AML-193 (cell line): ENCODE measurements around the gene GSTM5.
"Not testable (repeated sequence)": the region's sequence is repeated elsewhere in the genome, so short reads cannot be mapped to it uniquely, and the experiment has no call there.

Source experiments
- DNase-seq, 2 experiments: peaks; one replicate each; lab custom pipeline; 2025; lab: John Stamatoyannopoulos, UW

GSTM5 gene

DNA sequence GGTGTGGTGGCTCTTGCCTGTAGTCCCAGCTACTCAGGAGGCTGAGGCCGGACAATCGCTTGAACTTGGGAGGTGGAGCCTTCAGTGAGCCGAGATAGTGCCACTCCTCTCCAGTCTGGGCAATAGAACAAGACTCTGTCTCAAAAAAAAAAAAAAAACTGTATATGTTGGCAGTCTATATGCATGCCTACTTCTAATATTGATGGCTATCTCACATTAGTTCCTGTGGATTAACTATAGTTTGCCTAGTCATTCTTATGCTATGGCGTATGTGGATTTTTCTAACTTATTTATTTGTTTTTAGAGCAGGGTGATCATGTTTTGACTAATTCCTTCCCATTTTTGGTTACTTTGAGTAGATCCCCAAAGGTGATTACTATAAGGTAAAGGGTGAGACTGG lies 15.0 kb upstream of the GSTM5 start:
- DNase-seq: no peak

DNA sequence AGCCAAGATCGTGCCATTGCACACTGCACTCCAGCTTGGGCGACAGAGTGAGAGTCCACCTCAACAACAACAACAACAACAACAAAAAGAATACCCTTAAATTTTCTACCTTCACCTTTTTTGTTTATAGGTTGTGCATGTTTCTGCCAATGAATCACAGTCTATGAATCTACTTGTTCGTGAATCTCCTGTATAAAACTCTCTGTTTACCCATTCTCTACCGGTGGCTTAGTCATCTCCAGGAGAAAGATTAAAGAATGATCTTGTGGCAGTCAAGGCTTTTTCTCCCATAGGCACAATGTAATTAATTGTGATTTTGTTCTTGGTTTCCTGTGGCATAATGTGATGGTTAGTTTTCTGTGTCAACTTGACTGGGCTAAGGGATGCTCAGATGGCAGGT lies 14.2 kb upstream of the GSTM5 start:
- DNase-seq: not testable (repeated sequence)

DNA sequence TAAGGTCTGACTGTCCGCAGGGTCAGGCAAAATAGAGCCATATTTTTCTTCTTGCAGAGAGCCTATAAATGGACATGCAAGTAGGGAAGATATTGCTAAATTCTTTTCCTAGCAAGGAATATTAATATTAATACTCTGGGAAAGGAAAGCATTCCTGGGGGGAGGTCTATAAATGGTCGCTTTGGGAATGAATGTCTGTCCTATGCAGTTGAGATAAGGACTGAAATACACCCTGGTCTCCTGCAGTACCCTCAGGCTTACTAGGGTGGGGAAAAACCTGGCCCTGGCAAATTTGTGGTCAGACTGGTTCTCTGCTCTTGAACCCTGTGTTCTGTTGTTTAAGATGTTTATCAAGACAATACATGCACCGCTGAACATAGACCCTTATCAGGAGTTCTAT lies 9.1 kb upstream of the GSTM5 start:
- DNase-seq: not testable (repeated sequence)

DNA sequence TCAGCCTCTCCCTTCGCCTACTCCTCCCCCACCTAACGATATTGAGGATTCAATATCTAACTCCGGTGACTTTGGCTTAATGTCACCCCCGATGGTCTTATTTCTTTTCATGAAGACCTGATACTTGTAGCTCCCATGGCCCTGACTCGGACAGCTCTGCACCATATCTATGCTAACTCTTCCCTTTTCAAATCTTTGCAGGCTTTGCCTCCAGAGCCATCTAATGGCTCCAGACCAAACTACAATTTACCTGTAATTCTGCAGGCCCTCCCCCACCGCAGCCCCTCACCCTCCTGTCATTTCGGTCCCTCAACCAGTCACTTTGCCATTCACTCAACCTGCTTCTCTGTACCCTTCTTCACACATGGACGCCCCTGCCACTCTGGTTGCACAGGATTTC lies 7.9 kb upstream of the GSTM5 start:
- no peak for DNase-seq

DNA sequence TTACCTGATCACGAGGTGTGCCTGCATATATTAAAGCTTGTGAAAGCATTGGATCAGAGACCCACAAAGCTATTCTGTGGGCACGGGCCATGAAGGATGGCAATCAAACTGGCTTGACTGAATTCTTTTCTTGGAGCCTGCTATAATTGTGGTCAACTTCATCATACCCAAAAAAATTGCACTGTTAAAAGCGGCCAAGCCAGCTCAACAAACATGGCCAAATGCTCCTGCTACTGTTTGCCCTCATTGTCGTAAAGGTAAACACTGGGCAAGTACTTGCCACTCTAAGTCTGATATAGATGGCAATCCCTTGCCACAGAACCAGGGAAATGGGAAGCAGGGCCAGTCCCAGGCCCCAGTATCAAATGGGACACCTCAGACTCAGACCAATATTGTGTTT lies 6.6 kb upstream of the GSTM5 start:
- no peak for DNase-seq

DNA sequence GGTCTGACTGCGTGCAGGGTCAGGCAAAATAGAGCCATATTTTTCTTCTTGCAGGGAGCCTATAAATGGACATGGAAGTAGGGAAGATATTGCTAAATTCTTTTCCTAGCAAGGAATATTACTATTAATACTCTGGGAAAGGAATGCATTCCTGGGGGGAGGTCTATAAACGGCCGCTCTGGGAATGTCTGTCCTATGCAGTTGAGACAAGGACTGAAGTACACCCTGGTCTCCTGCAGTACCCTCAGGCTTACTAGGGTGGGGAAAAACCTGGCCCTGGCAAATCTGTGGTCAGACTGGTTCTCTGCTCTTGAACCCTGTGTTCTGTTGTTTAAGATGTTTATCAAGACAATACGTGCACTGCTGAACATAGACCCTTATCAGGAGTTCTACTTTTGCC lies 3.1 kb upstream of the GSTM5 start:
- DNase-seq: not testable (repeated sequence)

DNA sequence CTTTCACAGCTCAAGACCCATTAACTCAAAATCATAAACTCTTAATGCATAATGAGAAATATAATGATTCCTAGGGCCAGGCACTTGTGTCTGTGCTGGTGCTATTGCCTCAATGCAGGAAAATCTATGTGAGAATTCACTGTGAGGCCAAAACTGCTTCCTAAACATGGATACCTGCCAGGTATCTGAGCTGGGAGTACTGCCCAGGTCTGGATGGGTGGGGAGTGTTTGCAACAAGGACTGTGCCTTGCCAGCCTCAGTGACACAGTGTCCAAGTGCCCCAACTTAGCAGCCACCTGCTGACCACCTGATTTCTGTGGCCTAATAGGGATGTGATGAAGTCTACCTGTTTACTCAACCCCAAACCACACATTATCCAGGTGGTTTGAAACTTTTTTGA lies 2.2 kb upstream of the GSTM5 start:
- not testable (repeated sequence) for DNase-seq

DNA sequence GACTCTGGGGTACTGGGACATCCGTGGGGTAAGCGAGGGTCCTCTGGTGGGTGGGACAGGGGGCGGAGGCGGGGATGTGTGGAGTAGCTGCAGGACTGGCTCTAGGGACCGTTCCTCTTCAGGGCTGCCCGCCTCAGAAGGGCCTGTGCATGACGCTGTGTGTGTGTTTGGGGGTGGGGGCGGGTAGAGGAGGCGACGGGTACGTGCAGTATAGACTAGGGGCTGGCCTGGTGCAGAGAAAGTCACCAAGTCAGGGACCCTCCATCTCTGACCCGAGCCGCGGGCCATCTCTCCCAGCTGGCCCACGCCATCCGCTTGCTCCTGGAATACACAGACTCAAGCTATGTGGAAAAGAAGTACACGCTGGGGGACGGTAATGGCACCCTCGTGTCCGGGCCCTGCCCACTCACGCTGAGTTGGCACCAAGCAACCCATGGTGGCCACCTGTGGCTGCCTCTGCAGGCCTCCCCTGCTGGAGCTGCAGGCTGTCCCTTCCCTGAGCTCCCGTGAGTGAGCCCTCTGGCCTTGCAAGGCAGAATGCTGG lies 342 bp downstream of the GSTM5 start:
- DNase-seq: no peak

DNA sequence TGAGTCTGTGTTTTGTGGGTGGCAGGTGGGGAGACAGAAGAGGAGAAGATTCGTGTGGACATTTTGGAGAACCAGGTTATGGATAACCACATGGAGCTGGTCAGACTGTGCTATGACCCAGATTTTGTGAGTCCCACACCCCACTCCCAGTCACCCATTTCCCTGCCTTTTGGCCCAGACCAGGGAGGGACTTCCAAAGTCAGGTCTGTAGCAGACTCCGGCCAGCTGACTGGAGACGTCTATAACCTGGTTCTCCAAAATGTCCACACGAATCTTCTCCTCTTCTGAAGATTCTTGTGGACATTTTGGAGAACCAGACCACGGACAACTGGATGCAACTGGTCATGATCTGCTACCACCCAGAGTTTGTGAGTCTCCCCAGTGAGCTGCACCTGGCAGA lies 1.6 kb downstream of the GSTM5 start:
- DNase-seq: no peak

DNA sequence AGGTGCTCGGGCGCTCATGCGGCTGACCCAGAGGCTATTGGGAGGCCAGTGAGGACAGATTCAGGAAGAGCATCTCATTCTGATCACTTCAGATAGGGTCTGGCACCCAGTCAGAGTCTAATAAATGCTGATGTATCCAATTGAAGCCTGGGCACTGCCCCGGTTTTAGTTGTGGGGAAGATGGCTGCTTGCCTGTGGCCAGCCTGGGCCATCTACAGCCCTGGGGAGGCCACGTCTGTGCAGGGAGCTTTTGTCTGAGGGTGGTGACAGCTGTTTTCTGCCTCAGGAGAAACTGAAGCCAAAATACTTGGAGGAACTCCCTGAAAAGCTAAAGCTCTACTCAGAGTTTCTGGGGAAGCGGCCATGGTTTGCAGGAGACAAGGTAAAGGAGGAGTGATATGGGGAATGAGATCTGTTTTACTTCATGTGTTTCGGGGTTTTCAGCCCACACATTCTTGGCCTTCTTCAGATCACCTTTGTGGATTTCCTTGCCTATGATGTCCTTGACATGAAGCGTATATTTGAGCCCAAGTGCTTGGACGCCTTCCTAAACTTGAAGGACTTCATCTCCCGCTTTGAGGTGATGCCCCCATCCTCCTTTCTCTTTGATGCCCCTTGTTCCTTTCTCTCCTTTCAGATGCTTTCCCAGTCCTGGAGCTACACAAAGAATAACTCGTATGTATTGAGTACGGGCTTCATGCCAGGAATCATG lies 2.8 kb downstream of the GSTM5 start:
- DNase-seq: no peak

DNA sequence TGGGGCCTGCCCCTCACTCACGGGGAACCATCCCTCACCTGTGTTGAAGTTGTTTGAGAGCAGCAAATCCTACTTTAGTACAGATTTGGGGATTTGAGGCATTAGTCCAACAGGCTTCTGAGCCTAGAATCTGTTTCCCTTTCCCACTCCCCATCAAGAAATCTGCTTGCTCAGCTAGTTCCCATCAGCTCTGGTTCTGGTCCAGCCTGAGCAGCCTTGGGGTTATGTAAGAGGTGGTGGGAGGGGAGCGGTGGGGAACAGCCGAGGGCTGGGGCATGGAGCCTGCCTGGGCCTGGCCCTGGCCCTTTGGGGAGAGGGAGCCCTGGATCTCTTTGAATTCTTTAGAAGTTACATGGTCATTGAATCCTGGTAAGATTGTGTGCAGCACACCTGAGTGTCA lies 4.1 kb downstream of the GSTM5 start:
- DNase-seq: no peak

DNA sequence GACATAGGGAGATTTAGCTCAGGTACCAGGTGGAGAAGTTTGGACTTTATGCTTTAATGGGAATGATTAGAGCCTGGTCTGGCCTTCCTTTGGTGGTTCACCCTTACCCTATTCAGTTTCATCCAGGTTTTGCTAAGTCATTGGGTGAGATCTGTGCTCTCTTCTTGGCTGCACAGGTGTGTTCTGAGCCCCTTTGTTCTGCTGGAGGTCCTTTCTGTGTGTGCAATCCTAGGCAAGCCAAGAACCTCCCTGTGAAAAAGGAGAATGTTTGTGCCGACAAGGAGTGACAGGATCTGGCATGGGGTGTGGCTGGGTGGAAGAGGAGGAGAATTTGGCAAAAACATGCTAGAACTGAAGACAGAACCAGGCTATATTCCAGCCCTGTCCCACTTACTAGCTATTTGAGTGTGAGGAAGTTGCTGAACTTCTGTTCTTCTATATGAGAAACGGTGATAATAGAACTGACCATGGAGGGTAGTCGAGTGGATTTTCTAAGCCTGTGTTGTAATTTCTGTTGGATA lies 4.6 kb downstream of the GSTM5 start:
- no peak for DNase-seq

DNA sequence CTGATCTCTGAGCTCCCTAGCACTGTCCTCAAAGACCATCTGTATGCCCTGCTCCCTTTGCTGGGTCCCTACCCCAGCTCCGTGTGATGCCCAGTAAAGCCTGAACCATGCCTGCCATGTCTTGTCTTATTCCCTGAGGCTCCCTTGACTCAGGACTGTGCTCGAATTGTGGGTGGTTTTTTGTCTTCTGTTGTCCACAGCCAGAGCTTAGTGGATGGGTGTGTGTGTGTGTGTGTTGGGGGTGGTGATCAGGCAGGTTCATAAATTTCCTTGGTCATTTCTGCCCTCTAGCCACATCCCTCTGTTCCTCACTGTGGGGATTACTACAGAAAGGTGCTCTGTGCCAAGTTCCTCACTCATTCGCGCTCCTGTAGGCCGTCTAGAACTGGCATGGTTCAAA lies 5.7 kb downstream of the GSTM5 start:
- DNase-seq: no peak

DNA sequence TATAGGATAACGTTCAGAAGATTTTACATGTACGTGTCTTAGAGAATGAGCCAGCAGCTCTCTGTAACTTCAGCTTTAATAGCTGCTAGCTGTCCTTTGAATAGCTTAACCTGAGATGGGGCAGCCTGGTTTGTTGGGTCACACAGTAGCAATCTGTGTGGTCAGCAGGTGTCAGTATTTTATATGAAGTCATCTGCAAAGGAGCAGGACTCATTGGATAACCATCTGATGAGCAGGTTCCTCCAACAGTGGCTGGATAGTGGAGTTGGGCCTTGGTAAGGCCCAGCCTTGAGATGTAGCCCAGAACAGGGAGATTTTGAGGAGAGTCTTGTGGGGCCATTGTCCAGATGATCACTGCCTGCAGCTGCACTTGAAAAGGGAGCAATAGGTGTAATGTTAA lies 6.4 kb downstream of the GSTM5 start:
- no peak for DNase-seq

DNA sequence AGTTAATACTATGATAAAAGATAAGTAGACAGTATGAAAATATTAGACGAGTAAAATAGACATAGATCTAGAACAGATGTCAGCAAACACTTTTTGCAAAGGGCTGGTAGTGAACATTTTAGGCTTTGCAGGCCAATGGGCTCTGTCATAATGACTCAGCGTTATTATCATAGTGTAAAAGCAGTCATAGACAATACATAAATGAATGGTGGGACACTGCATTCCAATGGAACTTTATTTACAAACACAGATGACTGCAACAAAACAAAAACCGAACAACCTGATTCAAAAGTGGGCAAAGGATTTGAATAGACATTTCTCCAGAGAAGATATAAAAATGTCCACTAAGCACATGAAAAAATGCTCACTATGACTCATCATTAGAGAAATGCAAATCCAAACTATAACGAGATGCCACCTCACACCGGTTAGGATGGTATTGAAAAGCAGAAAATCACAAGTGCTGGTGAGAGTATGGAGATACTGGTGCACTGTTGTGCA lies 7.3 kb downstream of the GSTM5 start:
- no peak for DNase-seq

DNA sequence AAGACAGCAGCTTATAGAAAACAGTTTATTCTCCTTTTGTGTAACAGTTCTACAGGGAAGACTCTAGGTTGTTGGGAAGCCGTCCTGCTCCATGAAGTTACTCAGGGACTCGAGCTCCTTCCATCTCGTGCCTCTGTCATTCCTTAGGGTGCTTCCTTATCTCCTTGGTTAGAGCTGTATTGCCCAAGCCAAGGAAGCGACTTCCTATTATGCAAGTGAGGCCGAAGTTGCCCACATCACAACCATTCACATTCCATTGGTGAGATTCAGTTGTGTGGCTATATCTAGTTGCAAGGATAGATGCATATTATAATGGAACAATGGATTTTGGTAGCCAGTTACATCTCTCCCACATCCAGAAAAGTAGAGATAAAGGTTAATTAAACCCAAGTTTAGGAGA lies 9.0 kb downstream of the GSTM5 start:
- no peak for DNase-seq

DNA sequence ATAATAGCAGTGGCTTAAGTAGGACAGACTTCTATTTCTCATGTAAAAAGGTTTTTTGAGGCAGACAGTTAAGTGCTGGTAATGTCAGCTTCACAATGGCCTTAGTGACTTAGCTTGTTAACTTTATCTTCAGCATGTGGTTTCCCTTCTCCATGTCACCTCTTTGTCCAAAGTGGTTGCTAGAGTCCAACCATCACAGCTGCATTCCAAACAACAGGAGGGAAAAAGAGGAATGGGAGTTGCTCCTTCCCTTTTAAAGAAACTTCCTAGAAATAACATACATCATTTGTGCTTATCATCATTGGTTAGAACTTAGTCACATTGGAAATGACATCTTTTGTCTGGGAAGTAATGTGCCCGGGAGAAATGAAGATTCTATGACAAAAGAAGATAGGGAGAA lies 9.9 kb downstream of the GSTM5 start:
- DNase-seq: no peak

DNA sequence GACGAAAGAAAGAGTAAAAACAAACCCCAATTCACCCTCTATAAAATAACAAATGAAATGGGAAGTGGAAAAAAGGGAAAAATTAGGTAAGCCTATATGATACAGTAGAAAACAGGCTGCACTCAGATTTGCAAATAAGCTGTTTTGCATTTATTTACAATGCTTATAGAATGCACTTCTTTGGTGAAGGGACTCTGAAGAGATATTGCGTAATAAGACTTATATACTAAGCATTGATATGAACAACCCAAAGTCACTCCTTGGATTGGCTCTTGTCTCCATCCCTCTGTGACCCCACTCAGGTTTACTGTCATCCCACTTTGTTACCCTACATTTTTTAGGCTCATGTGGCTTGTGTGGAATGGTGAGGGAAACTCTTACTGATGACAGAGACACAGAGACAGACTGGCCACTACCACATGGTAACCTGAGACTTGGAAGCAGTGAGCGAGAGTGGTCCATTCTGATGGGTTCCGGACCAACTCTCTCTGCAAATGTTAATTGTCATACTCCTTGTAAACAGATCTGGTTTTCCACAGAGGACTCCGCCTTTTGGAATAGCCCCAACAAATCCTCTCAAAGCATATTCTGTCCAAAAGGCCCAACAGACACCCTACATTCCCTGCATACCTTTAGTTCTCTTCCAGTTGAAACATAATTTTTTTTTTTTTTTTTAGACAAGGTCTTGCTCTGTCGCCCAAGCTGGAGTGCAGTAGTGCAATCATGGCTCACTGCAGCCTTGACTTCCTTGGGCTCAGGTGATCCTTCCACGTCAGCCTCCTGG lies 11.0 kb downstream of the GSTM5 start:
- DNase-seq: no peak

DNA sequence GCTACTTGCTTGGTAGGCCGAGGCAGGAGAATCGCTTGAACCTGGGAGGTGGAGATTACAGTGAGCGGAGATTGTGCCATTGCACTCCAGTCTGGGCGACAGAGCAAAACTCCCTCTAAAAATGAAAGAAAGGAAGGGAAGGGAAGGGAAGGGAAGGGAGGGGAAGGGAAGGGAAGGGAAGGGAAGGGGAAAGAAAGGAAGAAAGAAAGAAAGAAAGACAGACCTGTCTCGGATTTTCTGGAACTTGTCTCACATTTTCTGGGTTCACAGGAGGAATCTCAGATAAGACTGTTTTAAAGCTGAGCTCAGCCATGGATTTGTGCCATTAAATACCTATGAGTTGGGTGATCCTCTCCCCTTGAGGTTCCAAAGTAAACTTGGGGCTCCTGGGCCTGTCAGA lies 12.9 kb downstream of the GSTM5 start:
- DNase-seq: no peak

DNA sequence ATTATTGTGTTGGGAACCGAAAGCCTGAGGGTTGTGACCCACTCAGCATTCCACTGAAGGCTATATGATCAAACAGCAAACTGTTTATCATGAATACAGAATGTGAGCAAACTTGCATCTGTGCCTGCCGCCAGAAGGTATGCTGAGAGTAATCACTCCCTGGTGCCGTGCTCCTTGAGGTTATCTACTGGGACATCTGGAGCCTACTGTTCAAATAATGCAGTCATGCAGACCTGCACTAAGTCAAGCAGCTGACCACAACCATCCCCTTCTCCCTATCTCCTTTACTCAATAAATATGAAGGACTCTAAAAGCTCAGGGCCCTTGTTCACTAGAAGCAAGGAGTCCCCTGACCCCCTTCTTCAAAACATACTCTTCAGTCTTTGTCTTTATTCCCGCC lies 13.5 kb downstream of the GSTM5 start:
- DNase-seq: no peak

DNA sequence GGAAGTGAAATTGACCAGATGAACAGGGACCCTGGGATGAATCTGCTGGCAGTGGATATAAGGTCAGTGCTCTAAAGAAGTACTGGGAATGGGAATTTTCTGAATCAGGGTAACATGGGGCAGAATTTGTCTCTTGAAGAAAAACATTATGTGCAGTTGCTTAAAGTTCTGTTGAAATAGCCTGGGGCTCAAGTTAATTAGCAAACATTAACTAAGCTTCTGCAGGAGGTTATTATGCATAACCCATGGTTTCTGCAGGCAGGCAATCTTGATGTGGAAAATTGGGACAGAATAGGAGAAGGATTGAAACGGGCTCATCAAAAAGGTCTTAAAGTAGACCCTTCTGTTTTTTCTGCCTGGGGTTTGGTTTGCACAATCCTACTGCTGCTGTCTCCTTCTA lies 14.0 kb downstream of the GSTM5 start:
- DNase-seq: no peak

DNA sequence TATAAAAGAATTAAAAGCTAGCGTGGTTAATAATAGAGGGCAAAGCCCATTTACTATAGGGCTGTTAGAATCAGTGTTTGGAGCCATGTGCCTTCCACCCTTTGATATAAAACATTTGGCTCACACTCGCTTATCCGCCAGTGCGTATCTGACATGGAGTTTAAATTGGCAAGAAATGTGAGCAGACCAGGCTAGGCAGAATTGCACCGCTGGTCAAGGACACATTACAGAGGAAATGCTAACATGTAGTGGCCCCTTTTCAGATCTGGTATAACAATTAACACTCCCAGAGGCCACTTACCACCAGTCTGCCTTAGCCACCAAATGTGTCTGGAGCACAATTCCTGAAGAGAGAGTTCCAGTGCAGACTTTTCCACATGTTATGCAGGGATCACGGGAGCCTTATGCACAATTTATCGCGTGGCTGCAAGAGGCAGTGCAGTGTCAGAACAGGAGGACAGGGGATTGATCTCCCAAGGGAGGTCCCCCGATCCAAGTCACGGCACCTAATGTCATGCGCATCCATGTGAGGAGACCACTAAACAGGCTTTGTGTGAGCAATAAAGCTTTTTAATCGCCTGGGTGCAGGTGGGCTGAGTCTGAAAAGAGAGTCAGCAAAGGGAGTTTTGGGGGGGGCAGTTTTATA lies 14.8 kb downstream of the GSTM5 start:
- DNase-seq: no peak

DNA sequence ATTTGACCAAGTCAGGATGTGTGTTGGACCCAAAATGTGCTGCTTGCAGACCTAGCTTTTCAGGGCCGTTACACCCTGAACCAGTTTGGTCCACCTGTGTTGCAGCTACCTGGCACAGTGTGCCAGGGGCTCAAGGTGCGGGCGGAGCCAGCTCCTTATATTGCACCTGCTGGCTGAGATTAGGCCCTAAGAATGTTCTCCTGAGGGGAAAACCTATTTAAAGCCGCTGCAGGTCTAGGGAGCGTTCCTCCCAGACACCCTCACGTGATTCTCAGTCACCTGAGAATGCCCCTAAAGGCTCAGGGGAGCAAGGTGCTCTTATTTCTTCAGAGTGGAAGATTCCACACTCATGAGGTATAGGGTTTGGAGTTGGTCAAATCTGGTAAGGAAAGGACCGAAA lies 16.8 kb downstream of the GSTM5 start:
- DNase-seq: no peak
